ENCODE data around the gene IL16.

- TF ChIP-seq CTCF (conservative IDR thresholded peaks at IDR 0.05; ENCODE audit: low read depth, low read length) (no peak), EZH2 (IDR thresholded peaks at IDR 0.05; ENCODE audit: borderline replicate concordance, low read depth, low read length, poor library complexity, severe bottlenecking) (no peak)
Measured at GRCh38 chr15:81254916-81255290, 58.2 kb downstream of the IL16 start.
